GM18505 (cell line): ENCODE results near the gene C1QTNF8.

Source experiments
- ATAC-seq: cut with Tn5 transposase; IDR thresholded peaks from one replicate; pipeline ENCODE4 v1.9.1; 2021; ENCODE audit not compliant: unreplicated experiment
- POLR2A ChIP-seq: IDR thresholded peaks from 4 replicates; pipeline ENCODE4 v1.6.1; 2011; ENCODE audit warnings: borderline replicate concordance; ENCODE audit not compliant: insufficient read depth, insufficient read length; ENCODE audit errors: extremely low read depth

The C1QTNF8 gene

GRCh38 chr16:1047123-1047522 is 48.9 kb downstream of the C1QTNF8 start:
- TF ChIP-seq POLR2A = no peak
- ATAC-seq = no peak

GRCh38 chr16:1045993-1046911 is 49.8 kb downstream of the C1QTNF8 start:
- TF ChIP-seq POLR2A = no peak
- no peak for ATAC-seq

- ATAC-seq = no peak
- no peak for TF ChIP-seq POLR2A
These were observed 50.6 kb downstream of the C1QTNF8 start for GRCh38 chr16:1045310-1045992.

- no peak for TF ChIP-seq POLR2A
- no peak for ATAC-seq
These were observed 51.4 kb downstream of the C1QTNF8 start for GRCh38 chr16:1044460-1045309.

GRCh38 chr16:1043881-1044451 is 52.1 kb downstream of the C1QTNF8 start:
- ATAC-seq = no peak
- TF ChIP-seq POLR2A = no peak

GRCh38 chr16:1042866-1043265 is 53.2 kb downstream of the C1QTNF8 start:
- no peak for TF ChIP-seq POLR2A
- ATAC-seq = no peak

GRCh38 chr16:1042049-1042744 is 53.8 kb downstream of the C1QTNF8 start:
- no peak for TF ChIP-seq POLR2A
- ATAC-seq = no peak

- no peak for TF ChIP-seq POLR2A
- no peak for ATAC-seq
These were observed 55.7 kb downstream of the C1QTNF8 start for GRCh38 chr16:1040346-1040745.

- no peak for ATAC-seq
- no peak for TF ChIP-seq POLR2A
These were observed 56.3 kb downstream of the C1QTNF8 start for GRCh38 chr16:1039762-1040161.

GRCh38 chr16:1038932-1039331 is 57.1 kb downstream of the C1QTNF8 start:
- TF ChIP-seq POLR2A = no peak
- no peak for ATAC-seq
